RPMI8226 (cell line): Measurements from ENCODE around the gene CYP4A11.
"Not testable (repeated sequence)": the region's sequence is repeated elsewhere in the genome, so short reads cannot be mapped to it uniquely, and the experiment has no call there.

Experiments
- DNase-seq: peaks from one replicate; pipeline ENCODE4 v3.0.0-alpha.2; 2015

The CYP4A11 gene

DNA sequence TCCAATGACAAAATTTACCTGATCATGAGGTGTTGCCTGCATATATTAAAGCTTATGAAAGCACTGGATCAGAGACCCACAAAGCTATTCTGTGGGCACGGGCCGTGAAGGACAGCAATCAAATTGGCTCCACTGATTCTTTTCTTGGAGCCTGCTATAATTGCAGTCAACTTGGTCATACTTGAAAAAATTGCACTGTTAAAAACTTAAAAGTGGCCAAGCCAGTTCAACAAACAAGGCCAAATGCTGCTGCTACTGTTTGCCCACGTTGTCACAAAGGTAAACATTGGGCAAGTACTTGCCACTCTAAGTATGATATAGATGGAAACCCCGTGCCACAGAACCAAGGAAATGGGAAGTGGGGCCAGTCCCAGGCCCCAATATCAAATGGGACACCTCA, 37.8 kb downstream of the CYP4A11 start:
- DNase-seq = no peak

- DNase-seq = no peak
Observed at GRCh38 chr1:46900401-46900800, 40.9 kb downstream of the CYP4A11 start.

GRCh38 chr1:46881656-46882055, 59.6 kb downstream of the CYP4A11 start:
- DNase-seq = not testable (repeated sequence)
